Thyroid gland (tissue), 4 donors: ENCODE measurements around the gene ICOS.

ENCODE experiments used
- POLR2A ChIP-seq, 2 donors: fragments of 450-650 bp; IDR thresholded peaks; one replicate each; pipeline ENCODE4 v1.6.1; 2017; ENCODE audit warnings: antibody characterized with exemption in 2 of 2, mild to moderate bottlenecking in 2 of 2, moderate library complexity in 1 of 2
- TF ChIP-seq, protein P1 (sequence below), 6 experiments: fragments of 200-600 bp in 3 of 6; fragments of 450-650 bp in 3 of 6; sonication (generic) in 3 of 6; IDR thresholded peaks; one replicate each; pipeline ENCODE4 v1.5.1; 2016 to 2019; ENCODE audit warnings: antibody characterized with exemption in 6 of 6, mild to moderate bottlenecking in 2 of 6, inconsistent platforms in 1 of 6, moderate library complexity in 1 of 6

- no peak for TF ChIP-seq POLR2A (IDR thresholded peaks at IDR 0.05)
- TF ChIP-seq, protein P1, sequence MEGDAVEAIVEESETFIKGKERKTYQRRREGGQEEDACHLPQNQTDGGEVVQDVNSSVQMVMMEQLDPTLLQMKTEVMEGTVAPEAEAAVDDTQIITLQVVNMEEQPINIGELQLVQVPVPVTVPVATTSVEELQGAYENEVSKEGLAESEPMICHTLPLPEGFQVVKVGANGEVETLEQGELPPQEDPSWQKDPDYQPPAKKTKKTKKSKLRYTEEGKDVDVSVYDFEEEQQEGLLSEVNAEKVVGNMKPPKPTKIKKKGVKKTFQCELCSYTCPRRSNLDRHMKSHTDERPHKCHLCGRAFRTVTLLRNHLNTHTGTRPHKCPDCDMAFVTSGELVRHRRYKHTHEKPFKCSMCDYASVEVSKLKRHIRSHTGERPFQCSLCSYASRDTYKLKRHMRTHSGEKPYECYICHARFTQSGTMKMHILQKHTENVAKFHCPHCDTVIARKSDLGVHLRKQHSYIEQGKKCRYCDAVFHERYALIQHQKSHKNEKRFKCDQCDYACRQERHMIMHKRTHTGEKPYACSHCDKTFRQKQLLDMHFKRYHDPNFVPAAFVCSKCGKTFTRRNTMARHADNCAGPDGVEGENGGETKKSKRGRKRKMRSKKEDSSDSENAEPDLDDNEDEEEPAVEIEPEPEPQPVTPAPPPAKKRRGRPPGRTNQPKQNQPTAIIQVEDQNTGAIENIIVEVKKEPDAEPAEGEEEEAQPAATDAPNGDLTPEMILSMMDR (IDR thresholded peaks at IDR 0.05): no peak
These were observed 12.7 kb downstream of the ICOS start for GRCh38 chr2:203949228-203949627.
